ENCODE results near the gene SYS1.

- TF ChIP-seq EZH2 (IDR thresholded peaks at IDR 0.05; ENCODE audit: insufficient read depth, low read length): no peak
- TF ChIP-seq CTCF (IDR thresholded peaks at IDR 0.05; ENCODE audit: insufficient read depth, low read depth, low read length): no peak
These were observed 29.8 kb downstream of the SYS1 start for GRCh38 chr20:45392733-45393132.
